ENCODE results near the gene CCKAR. TPM values are rescaled to one million over a fixed set of nuclear protein-coding genes. Genes with fewer than 3 reads are reported as not detected.

The CCKAR gene
- total and polyA plus RNA-seq, 10 of the 15 experiments (the other 5 are each of a cell fraction or from before 2014, with no cell fraction given): not detected

DNA sequence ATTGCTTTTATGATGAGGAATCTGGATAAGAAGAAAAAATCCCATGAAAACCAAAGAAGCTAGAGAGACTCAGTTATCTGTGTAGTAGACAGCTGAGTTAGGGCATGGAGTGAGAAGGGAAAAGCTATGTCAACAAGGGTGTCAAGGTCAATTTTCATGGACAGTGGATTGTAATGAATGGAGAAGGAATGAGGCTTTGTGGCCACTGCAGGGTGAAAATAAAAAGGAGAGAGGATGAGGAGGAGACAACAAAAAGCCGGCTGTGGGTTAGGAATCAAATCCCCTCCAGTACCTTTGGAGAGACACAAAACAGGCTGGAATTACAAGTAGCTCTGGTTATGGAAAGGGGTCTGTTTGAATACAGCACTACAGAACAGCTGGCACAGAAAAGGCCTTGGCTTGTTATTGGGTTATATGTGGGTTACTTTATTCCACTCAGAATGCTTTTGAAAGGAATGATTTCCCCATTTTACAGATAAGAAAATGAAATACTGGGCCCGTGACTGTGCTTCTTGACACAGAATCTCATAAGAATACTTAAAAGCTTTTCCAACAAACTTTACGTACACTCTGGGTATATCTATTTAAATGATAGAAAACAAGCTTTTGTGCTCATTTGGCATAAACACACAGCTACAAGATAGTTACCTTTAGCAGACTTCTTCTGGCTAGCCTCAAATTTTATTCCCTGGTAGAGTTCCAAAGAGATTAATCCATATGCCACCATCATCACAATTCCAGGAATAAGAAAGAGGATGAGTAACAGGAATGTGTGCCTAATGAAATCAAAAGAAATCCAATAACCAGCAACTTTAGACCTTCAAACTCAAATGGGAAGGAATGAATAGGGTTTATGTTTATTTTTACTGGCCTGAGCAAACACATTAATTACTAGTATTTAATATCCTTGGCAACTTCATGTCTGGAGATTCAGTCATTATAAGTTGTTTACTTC is 7.5 kb downstream of the CCKAR start:
- Histone ChIP-seq H3K27me3 (replicated peaks in 1 of 2; ENCODE audit: control insufficient read depth in 2 of 2, insufficient read depth in 2 of 2, low read length in 1 of 2) (0 out of 4 replicates have a peak, but pooled peaks cover 0 to 5% of the 10 kb centered on the region in 2 experiments), H3K79me2 (ENCODE audit: control insufficient read depth, insufficient read depth, low read length) (no peaks in the 10 kb centered on the region), H2AFZ (ENCODE audit: control insufficient read depth, low read depth, low read length) (no peak overlapping the region), H3K36me3 (ENCODE audit: control insufficient read depth in 2 of 2, insufficient read depth in 2 of 2, low read length in 1 of 2) (no peaks in the 10 kb centered on the region), H3K4me1 (ENCODE audit: control insufficient read depth, insufficient read depth, low read length) (no peaks in the 10 kb centered on the region), H3K27ac (ENCODE audit: control insufficient read depth, insufficient read depth) (no peak overlapping the region), H3K4me3 (no peak overlapping the region), H3K4me2 (ENCODE audit: control insufficient read depth, insufficient read depth) (no peak overlapping the region), H3K9me3 (replicated peaks; ENCODE audit: control insufficient read depth, insufficient read depth, low read length) (no peaks in the 10 kb centered on the region), H3K9ac (ENCODE audit: control insufficient read depth, insufficient read depth, low read length) (no peak overlapping the region), H4K20me1 (ENCODE audit: control insufficient read depth, insufficient read depth) (no peaks in the 10 kb centered on the region)
- BruUV-seq (replicated peaks): no TSS peak
- TF ChIP-seq ZBTB4 (CRISPR knock-in tag; IDR thresholded peaks at IDR 0.05): no peak
- TF ChIP-seq PAX5 (IDR thresholded peaks at IDR 0.05; ENCODE audit: borderline replicate concordance, low read depth, low read length): no peak
- no peak for TF ChIP-seq CHD2 (IDR thresholded peaks at IDR 0.05; ENCODE audit: borderline replicate concordance, low read depth, low read length)
- no peak for TF ChIP-seq SIN3A (IDR thresholded peaks at IDR 0.05; ENCODE audit: low read depth, low read length)
- TF ChIP-seq FOXK2 (IDR thresholded peaks at IDR 0.05): no peak
- TF ChIP-seq SMC3 (IDR thresholded peaks at IDR 0.05; ENCODE audit: borderline replicate concordance, low read length): no peak
- TF ChIP-seq USF2 (IDR thresholded peaks at IDR 0.05; ENCODE audit: borderline replicate concordance, low read depth, low read length): no peak
- TF ChIP-seq BMI1 (IDR thresholded peaks at IDR 0.05; ENCODE audit: borderline replicate concordance): no peak
- no peak for TF ChIP-seq STAT1 (conservative IDR thresholded peaks at IDR 0.05)
- ChIA-PET RAD21 (ENCODE audit: unreplicated experiment) (no interaction called here), SMC1A (ENCODE audit: uncharacterized antibody, unreplicated experiment) (interaction anchor here (0.6 kb wide), 1 partner anchor 10 kb away, joined by 3 read pairs; no protein-coding TSS in a partner anchor), CTCF (interaction anchor here (1.3 kb wide), 1 partner anchor 566 kb away, joined by 4 read pairs; no protein-coding TSS in a partner anchor), POLR2A (no interaction called here)
- ATAC-seq: no peak
- DNase-seq (ENCODE audit: low read depth, low spot score): no peak
- intact Hi-C loops (cut with micrococcal nuclease; ENCODE audit: unreplicated experiment): no loop called here
- in situ Hi-C loops (cut with MboI): no loop called here
- no peak for FAIRE-seq
- WGBS (ENCODE audit: insufficient coverage, insufficient replicate concordance, low lambda C conversion rate, missing lambda C conversion rate): 26% methylated on average over 3 of the region's 3 CpGs

Measured in GM12878 (cell line).